Mammary epithelial cell (primary cell): ENCODE data around the gene OLFML1.

ENCODE experiments used
- EZH2 ChIP-seq: IDR thresholded peaks from 2 replicates; pipeline ENCODE4 v1.6.1; 2012; ENCODE audit warnings: low read length, inconsistent platforms, borderline replicate concordance
- TF ChIP-seq, protein P1 (sequence below), 2 donors: IDR thresholded peaks in 1 of 2; conservative IDR thresholded peaks in 1 of 2; 2 replicates each; pipeline ENCODE4 v1.5.1; 2011 to 2012; ENCODE audit warnings: inconsistent platforms in 2 of 2, low read length in 2 of 2, mild to moderate bottlenecking in 2 of 2, control low read depth in 1 of 2, low read depth in 1 of 2; ENCODE audit not compliant: insufficient read depth in 1 of 2; ENCODE audit errors: extremely low read depth in 1 of 2

DNA sequence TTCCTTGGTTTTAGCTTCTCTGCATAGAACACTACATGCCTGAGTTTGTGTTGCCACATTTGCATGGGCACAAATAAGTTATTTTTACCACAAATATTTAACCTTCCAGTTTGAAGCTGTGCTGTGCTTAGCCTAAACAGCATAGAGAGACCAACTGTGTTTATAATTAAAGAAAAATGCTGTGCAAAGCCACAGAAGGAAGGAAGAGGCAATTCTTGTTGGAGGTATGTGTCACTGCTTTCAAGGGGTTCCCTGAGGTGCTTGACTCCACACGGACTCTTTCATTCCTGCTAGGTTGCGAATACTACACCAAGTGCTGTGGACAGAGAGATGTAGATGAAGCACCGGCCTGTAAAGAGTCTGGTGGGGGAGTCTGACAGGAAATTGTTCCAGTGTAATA is 47.6 kb upstream of the OLFML1 start:
- no peak for TF ChIP-seq EZH2
- TF ChIP-seq, protein P1, sequence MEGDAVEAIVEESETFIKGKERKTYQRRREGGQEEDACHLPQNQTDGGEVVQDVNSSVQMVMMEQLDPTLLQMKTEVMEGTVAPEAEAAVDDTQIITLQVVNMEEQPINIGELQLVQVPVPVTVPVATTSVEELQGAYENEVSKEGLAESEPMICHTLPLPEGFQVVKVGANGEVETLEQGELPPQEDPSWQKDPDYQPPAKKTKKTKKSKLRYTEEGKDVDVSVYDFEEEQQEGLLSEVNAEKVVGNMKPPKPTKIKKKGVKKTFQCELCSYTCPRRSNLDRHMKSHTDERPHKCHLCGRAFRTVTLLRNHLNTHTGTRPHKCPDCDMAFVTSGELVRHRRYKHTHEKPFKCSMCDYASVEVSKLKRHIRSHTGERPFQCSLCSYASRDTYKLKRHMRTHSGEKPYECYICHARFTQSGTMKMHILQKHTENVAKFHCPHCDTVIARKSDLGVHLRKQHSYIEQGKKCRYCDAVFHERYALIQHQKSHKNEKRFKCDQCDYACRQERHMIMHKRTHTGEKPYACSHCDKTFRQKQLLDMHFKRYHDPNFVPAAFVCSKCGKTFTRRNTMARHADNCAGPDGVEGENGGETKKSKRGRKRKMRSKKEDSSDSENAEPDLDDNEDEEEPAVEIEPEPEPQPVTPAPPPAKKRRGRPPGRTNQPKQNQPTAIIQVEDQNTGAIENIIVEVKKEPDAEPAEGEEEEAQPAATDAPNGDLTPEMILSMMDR (conservative IDR thresholded peaks at IDR 0.05 in 1 of 2, IDR thresholded peaks at IDR 0.05 in 1 of 2; ENCODE audit: extremely low read depth in 1 of 2, insufficient read depth in 1 of 2, low read depth in 1 of 2, low read length in 2 of 2): no peak
